ENCODE data around the gene TBXA2R. TPM values are rescaled to one million over a fixed set of nuclear protein-coding genes. Genes with fewer than 3 reads are reported as not detected.

TBXA2R gene
- total and polyA plus RNA-seq, 8 donors = 0.42 to 1.5 (median 0.73) TPM

DNA sequence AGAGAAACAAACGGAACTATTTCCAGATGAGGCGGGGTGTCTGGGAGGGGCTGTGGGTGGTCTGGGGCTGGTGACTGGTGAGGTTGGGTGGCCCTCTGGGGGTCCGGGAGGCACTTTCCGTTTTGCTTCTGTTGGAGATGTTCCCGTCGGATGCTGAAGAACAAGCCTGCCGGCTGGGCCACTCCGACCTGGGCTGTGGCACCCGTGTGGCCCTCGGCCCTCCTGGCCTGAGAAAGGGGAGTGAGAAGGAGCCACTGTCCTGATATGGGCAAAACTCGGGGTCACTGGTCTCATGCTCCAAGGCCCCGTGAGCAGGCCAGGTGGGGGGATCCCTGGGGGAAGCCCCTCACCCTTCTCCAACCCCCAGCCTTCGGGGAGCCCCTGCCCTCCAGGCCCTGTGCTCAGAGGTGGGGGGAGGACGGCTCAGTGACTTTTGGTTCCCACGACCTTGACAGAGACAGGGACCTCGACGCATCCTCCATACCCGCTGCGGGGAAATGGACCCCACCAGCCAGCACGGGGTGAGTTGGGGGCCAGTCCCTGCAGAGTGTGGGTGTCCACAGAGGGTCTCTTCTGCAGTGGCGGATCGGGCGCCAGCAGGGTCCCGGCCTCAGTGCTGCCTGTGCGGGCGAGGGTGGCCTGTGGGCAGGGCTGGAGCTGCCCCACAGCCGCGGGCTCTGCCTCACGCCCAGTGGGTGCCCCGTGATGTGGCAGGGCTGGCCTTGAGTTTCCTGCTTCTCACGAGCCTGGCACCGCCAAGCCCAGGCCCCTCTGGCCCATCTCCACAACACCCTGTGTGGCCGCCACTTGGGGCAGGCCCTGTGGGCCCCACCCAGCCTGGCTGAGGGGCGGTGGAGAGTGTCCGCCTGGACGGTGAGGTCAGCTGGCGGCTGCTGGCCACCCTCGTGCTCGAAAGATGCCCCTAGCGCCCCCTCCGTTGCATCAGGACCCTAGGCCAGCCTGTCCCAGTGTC lies 4.4 kb upstream of the TBXA2R start:
- peak in 3 of 6 donors; percentile 13 to 72 (median 30) for DNase-seq
- Histone ChIP-seq H3K4me3 (no peak overlapping the region), H3K9me3 (no peaks in the 10 kb centered on the region), H3K27me3 (no peaks in the 10 kb centered on the region), H3K4me1 (peaks cover 0 to 10% (median 0%) of the 10 kb centered on the region in 3 donors), H3K36me3 (peaks cover 0 to 13% (median 12%) of the 10 kb centered on the region in 3 donors), H3K27ac (no peak overlapping the region)
- no peak for FAIRE-seq
- no peak for ATAC-seq
- intact Hi-C loops (cut with DNase I) = loop anchor here in 1 of 3 donors (10.0 kb wide), 1 partner anchor 296 kb away; no protein-coding TSS in a partner anchor
- TF ChIP-seq CTCF (IDR thresholded peaks at IDR 0.05) = no peak
- 88 to 92% methylated on average over 37 to 41 of the region's 41 CpGs for WGBS, 2 donors

DNA sequence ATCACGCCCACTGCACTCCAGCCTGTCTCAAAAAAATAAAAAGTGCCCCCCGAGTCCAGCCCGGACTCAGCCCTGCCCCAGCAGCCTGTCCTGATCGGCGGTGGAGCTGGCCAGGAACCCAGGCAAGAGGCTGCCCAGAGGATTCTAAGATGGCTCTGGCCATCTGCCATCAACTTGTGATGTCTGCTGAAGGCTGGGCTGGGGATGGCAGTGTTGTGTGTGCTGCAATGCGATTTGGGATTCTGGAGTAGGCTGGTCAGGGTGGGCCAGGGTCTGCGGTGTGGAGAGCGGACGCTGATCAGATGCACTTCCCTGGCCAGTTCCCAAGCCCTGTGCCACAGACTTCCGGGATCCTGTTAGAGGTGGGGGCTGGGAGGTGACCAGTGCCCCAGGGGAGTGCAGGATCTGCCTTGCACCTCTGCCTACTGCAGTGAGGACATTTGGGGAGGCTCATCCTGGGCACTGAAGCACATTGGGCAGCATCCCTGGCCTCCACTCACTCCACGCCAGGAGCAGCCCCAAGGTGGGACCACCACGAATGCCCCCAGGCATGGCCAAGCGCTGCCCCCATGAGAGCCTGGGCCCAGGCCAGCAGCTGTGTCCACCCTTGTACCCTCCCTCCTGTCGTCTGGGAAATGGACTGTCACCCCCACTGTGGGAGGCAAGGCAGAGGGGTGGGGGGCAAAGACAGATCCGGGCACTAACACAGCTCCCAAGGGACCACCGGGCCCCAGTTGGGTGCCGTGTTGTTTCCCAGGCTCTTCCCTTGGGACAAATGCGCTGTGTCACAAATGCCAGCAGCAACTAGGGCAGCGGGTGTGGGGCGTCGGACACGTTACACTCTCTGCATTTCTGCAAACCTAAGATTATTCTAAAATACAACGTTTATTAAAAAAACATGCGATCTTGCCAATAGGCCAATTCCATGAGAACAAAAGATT lies 3.4 kb upstream of the TBXA2R start:
- Histone ChIP-seq H3K27me3 (no peaks in the 10 kb centered on the region), H3K4me1 (peaks cover 0 to 12% (median 0%) of the 10 kb centered on the region in 3 donors), H3K36me3 (peaks cover 0 to 13% (median 12%) of the 10 kb centered on the region in 3 donors), H3K27ac (no peak overlapping the region), H3K4me3 (no peak overlapping the region), H3K9me3 (no peaks in the 10 kb centered on the region)
- 76 to 77% methylated on average over 23 to 24 of the region's 24 CpGs for WGBS, 2 donors
- DNase-seq (no peak), FAIRE-seq (no peak), ATAC-seq (no peak)
- no peak for TF ChIP-seq CTCF (IDR thresholded peaks at IDR 0.05)
- intact Hi-C loops (cut with DNase I) = loop anchor here in 1 of 3 donors (10.0 kb wide), 1 partner anchor 295 kb away; no protein-coding TSS in a partner anchor

- Histone ChIP-seq H3K4me1 (peaks cover 0 to 12% (median 0%) of the 10 kb centered on the region in 3 donors), H3K36me3 (peaks cover 0 to 13% (median 12%) of the 10 kb centered on the region in 3 donors), H3K27ac (no peak overlapping the region), H3K27me3 (no peaks in the 10 kb centered on the region), H3K9me3 (no peaks in the 10 kb centered on the region), H3K4me3 (no peak overlapping the region)
- ATAC-seq (no peak), DNase-seq (peak in 1 of 6 donors; percentile 10), FAIRE-seq (no peak)
- WGBS, 2 donors = 52 to 58% methylated on average over 20 to 21 of the region's 21 CpGs
- intact Hi-C loops (cut with DNase I) = no loop called here
- TF ChIP-seq CTCF (IDR thresholded peaks at IDR 0.05) = no peak
Measured at GRCh38 chr19:3608750-3609322, 2.2 kb upstream of the TBXA2R start.

DNA sequence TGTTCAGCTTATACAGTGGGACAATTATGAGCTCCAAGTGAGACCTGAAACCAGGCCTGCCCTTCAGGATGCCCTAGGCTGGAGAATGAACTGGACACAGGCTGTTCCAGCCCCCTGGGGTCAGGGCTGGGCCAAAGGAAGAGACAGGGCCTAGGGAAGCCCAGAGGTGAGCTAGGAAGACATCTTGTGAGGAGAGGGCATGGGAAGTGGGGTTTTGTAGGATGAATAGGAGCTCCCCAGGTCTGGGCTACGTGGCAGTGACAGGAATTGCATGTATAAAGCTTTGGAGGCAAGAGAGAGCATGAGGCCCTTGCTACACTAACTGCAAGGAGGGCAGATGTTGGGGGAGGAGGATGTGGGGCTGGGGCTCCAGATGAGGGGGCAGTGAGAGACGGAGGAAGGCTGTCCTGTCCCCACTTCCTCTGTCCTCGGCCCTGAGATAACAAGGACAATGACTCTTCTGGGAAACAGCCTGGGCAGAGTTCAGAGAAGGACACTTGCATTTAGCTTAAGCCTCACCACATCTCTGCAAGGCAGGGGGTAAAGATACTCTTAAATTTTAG lies 1.5 kb upstream of the TBXA2R start:
- no peak overlapping the region for H3K4me3 ChIP-seq
- intact Hi-C loops (cut with DNase I) = no loop called here
- H3K4me1 ChIP-seq = peaks cover 0 to 12% (median 0%) of the 10 kb centered on the region in 3 donors
- H3K36me3 ChIP-seq = peaks cover 0 to 13% (median 12%) of the 10 kb centered on the region in 3 donors
- DNase-seq (no peak), FAIRE-seq (no peak), ATAC-seq (no peak)
- H3K9me3 ChIP-seq = no peaks in the 10 kb centered on the region
- H3K27ac ChIP-seq = peak overlapping the region in 1 of 4 donors; percentile 12
- TF ChIP-seq CTCF (IDR thresholded peaks at IDR 0.05) = no peak
- no peaks in the 10 kb centered on the region for H3K27me3 ChIP-seq
- WGBS, 2 donors = 60 to 64% methylated on average over 3 of the region's 3 CpGs

Data from pancreas (tissue), 10 donors.